DOHH2 (cell line): Measurements from ENCODE around the gene PRDX3.

Experiments
- H3F3A ChIP-seq: fragments of 200-600 bp; sonication (generic), shearing (Covaris generic); 2 replicates; pipeline ENCODE4 v1.6.0; 2016; ENCODE audit warnings: antibody characterized with exemption, mild to moderate bottlenecking; ENCODE audit not compliant: control insufficient read depth, insufficient read depth
- H3K27ac ChIP-seq: fragments of 200-600 bp; sonication (generic); 2 replicates; pipeline ENCODE4 v1.5.1; 2014; ENCODE audit warnings: low read depth, mild to moderate bottlenecking, low read length, moderate library complexity
- H3K27me3 ChIP-seq: fragments of 200-600 bp; sonication (generic); 2 replicates; pipeline ENCODE4 v1.6.1; 2014; ENCODE audit warnings: mild to moderate bottlenecking, low read length, mixed read lengths; ENCODE audit not compliant: control insufficient read depth
- H3K36me3 ChIP-seq: fragments of 200-600 bp; sonication (generic); 2 replicates; pipeline ENCODE4 v1.6.1; 2014; ENCODE audit warnings: mild to moderate bottlenecking, low read length, moderate library complexity, mixed read lengths; ENCODE audit not compliant: control insufficient read depth
- H3K4me1 ChIP-seq: fragments of 200-600 bp; sonication (generic); 2 replicates; pipeline ENCODE4 v1.6.1; 2014; ENCODE audit warnings: mild to moderate bottlenecking, low read length, mixed read lengths; ENCODE audit not compliant: control insufficient read depth
- H3K4me2 ChIP-seq: fragments of 200-600 bp; sonication (generic); 2 replicates; pipeline ENCODE4 v1.6.0; 2014; ENCODE audit warnings: mild to moderate bottlenecking, low read length, moderate library complexity
- H3K4me3 ChIP-seq: fragments of 200-600 bp; sonication (generic); 2 replicates; pipeline ENCODE4 v1.5.1; 2014; ENCODE audit warnings: mild to moderate bottlenecking, low read length, mixed read lengths
- H3K79me2 ChIP-seq: fragments of 200-600 bp; sonication (generic); 2 replicates; pipeline ENCODE4 v1.6.1; 2014; ENCODE audit warnings: mild to moderate bottlenecking, low read length, mixed read lengths; ENCODE audit not compliant: control insufficient read depth
- H3K9me2 ChIP-seq: fragments of 200-600 bp; sonication (generic); replicated peaks from 2 replicates; pipeline ENCODE4 v1.6.1; 2014; ENCODE audit warnings: mild to moderate bottlenecking, low read length, mixed read lengths; ENCODE audit not compliant: control insufficient read depth
- H3K9me3 ChIP-seq: fragments of 200-600 bp; sonication (generic); 2 replicates; pipeline ENCODE4 v1.6.1; 2014; ENCODE audit warnings: antibody characterized with exemption, low read length, mixed read lengths; ENCODE audit not compliant: control insufficient read depth, insufficient read depth
- H4K20me1 ChIP-seq: fragments of 200-600 bp; sonication (generic); 2 replicates; pipeline ENCODE4 v1.6.0; 2014; ENCODE audit warnings: low read depth, mild to moderate bottlenecking, antibody characterized with exemption, low read length, moderate library complexity; ENCODE audit not compliant: control insufficient read depth, insufficient read depth
- EZH2phosphoT487 ChIP-seq: fragments of 200-600 bp; sonication (generic); IDR thresholded peaks from 2 replicates; pipeline ENCODE4 v1.6.1; 2017; ENCODE audit warnings: borderline replicate concordance, mild to moderate bottlenecking, antibody characterized with exemption, low read length, moderate library complexity, mixed read lengths
- TF ChIP-seq, protein P1 (sequence below): fragments of 200-600 bp; sonication (generic); IDR thresholded peaks from one replicate; pipeline ENCODE4 v1.5.1; 2014; ENCODE audit warnings: antibody characterized with exemption, mild to moderate bottlenecking, low read depth, low read length; ENCODE audit not compliant: poor library complexity, severe bottlenecking

Gene PRDX3

DNA sequence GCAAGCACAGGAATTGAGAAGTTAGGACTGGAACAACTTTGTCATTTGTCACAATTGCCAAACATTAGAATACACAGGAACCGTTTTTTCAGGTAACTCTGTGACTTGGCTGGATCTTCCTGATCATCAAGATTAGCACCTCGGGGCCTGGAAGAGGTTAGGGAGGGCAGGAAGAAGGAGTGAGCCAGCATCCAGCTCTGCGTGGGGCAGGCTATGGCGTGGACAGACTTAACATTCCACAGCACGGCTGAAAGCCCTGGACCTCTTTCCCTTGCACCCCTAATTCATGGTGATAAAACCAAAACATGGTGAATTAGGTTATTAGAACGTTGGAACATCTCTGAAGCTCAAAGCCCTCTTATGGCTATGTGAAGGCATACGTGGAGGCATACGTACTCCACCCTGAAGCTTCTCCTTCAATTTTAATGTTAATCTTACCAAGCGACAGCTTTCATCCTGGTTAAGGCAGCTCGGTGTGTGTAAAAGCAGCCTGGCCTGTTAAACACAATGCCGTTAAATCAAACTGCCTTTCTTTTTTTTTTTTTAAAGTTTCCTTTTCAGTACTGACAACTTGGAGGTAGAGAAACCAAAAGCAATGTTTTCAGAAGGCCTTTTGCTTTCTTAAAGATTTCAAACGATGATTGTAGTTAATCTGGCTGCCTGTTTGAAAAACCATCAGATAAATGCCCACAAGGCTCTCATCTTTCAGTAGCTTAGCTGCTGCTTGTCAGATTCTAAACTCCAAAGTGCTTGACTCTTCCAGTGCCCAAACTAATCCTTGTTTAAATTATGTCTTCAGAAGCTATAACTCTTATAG lies 33.2 kb upstream of the PRDX3 start:
- Histone ChIP-seq H3K4me3 (no peak overlapping the region), H4K20me1 (peaks cover 4% of the 10 kb centered on the region; the same call in 1 of the 2 replicates), H3K27ac (no peak overlapping the region), H3K9me2 (no peaks in the 10 kb centered on the region), H3K79me2 (no peaks in the 10 kb centered on the region; the same call in 1 of the 2 replicates), H3F3A (peaks cover 10% of the 10 kb centered on the region), H3K4me1 (peaks cover 27% of the 10 kb centered on the region), H3K36me3 (no peaks in the 10 kb centered on the region), H3K4me2 (no peak overlapping the region), H3K9me3 (no peaks in the 10 kb centered on the region), H3K27me3 (peaks cover 6% of the 10 kb centered on the region; the same call in 1 of the 2 replicates)
- TF ChIP-seq, protein P1, sequence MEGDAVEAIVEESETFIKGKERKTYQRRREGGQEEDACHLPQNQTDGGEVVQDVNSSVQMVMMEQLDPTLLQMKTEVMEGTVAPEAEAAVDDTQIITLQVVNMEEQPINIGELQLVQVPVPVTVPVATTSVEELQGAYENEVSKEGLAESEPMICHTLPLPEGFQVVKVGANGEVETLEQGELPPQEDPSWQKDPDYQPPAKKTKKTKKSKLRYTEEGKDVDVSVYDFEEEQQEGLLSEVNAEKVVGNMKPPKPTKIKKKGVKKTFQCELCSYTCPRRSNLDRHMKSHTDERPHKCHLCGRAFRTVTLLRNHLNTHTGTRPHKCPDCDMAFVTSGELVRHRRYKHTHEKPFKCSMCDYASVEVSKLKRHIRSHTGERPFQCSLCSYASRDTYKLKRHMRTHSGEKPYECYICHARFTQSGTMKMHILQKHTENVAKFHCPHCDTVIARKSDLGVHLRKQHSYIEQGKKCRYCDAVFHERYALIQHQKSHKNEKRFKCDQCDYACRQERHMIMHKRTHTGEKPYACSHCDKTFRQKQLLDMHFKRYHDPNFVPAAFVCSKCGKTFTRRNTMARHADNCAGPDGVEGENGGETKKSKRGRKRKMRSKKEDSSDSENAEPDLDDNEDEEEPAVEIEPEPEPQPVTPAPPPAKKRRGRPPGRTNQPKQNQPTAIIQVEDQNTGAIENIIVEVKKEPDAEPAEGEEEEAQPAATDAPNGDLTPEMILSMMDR = no peak
- no peak for TF ChIP-seq EZH2phosphoT487

DNA sequence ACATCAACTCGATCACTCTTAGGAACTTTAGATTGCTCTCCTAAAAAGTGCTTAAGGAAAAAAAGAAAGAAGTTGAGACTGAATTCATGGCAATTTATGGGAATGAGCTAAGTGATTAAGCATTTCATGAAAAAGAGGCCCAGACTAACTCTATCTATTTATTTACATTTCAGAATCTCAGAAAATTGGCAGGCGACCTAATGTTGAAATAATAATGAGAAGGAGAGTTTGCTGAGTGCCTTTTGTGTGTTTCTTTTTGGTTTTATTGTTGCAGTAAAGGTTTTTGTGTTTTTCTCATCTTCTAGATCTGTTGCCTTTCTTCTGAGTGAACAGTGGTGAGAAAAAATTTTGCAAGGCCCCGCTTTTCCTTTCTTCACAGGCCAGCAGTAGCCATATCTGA lies 32.6 kb upstream of the PRDX3 start:
- Histone ChIP-seq H3F3A (peaks cover 10% of the 10 kb centered on the region), H3K9me3 (no peaks in the 10 kb centered on the region), H3K36me3 (no peaks in the 10 kb centered on the region), H3K27ac (no peak overlapping the region), H4K20me1 (peaks cover 4% of the 10 kb centered on the region; the same call in 1 of the 2 replicates), H3K4me2 (no peak overlapping the region), H3K4me1 (peaks cover 32% of the 10 kb centered on the region), H3K27me3 (peaks cover 6% of the 10 kb centered on the region; the same call in 1 of the 2 replicates), H3K9me2 (no peaks in the 10 kb centered on the region), H3K79me2 (no peaks in the 10 kb centered on the region; the same call in 1 of the 2 replicates), H3K4me3 (no peak overlapping the region)
- no peak for TF ChIP-seq EZH2phosphoT487
- TF ChIP-seq, protein P1 = no peak

DNA sequence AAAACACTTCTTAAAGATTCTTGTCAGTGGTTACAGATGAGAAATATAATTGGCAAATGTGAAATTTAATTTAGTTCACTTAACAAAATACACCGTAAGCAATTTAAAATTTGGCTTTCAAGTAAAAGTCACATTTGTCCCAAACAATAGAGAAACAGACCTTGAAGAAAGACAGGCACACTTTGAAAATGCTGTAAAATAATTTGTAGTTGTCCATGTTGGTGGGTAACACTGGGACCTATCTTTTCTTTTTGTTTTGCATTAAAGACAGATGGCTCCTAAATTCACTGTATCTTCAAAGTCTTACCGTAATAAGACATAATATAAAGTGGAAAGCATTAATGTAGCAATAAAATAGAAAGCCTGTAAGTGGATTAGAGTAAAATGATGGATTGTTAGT lies 32.0 kb upstream of the PRDX3 start:
- H3K9me3 ChIP-seq = no peaks in the 10 kb centered on the region
- no peak for TF ChIP-seq EZH2phosphoT487
- TF ChIP-seq, protein P1 = no peak
- H3K79me2 ChIP-seq = no peaks in the 10 kb centered on the region; the same call in 1 of the 2 replicates
- peaks cover 4% of the 10 kb centered on the region; the same call in 1 of the 2 replicates for H4K20me1 ChIP-seq
- H3K27me3 ChIP-seq = peaks cover 6% of the 10 kb centered on the region; the same call in 1 of the 2 replicates
- H3K36me3 ChIP-seq = no peaks in the 10 kb centered on the region
- H3K4me1 ChIP-seq = peaks cover 36% of the 10 kb centered on the region
- H3K4me2 ChIP-seq = no peak overlapping the region
- H3K4me3 ChIP-seq = no peak overlapping the region
- no peak overlapping the region for H3K27ac ChIP-seq
- H3K9me2 ChIP-seq = no peaks in the 10 kb centered on the region
- H3F3A ChIP-seq = peaks cover 10% of the 10 kb centered on the region
